Measurements from ENCODE around the gene AP5B1. TPM values are rescaled to one million over a fixed set of nuclear protein-coding genes. Genes with fewer than 3 reads are reported as not detected.
A peak's percentile ranks its signal among the peaks of the same experiment; 100 is the strongest.

Gene AP5B1
- total RNA-seq, 1 experiment from 2014 or later, result 24.2 TPM

DNA sequence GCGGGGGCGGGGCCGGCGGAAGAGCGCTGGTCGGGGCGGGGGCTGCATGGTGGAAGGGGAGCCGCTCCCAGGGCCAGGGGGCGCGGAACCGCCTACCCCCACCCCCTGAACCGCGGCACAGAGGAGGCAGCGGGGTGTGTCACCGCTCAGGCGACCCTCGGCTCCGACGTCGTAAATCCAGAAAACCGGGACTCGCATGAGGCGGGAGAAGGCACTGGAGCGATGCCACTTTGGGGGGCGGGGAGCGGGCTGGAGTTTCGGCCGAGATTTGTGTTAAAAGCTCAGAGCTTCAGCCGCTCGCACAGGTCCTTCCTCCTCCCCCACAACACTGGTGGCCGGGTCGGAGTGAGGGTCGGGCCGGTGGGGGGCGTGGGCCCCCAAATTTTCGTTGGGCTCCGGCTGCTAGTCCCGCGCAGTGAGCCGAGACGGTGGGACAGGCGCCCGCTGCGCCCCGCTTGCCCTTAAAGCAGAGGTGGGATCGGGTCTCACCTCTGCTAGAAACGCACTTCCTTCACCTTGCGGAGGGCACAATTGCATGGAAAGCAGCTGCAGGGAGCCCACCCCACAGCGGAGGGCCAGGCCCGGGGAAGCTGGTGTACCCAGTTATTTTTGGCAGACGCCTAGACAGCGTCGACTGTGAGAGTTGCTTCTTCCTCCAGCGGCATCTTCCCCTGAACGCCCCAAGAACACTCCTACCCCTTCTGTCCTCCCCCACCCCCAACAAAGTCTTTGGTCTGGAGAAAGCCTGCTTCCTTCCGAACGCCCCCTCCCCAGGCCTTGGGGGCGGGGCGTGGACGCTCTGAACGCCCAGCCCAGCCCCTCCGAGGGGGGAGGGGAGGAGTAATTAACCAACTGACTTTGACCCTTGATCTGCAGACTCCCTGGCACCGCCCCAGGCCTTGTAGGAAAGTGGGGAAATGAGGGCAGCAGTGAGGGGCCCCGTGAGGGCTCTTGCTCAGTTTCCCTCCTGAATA is 7.2 kb upstream of the AP5B1 start:
- peak overlapping the region; percentile 99 for H3K4me2 ChIP-seq (ENCODE audit: low read length)
- H3F3A ChIP-seq (ENCODE audit: low read length, unreplicated experiment), result no peaks in the 10 kb centered on the region
- ChIA-PET POLR2A (ENCODE audit: unreplicated experiment) (interaction anchor here (0.6 kb wide), 1 partner anchor 208 kb away, joined by 6 read pairs; no protein-coding TSS in a partner anchor), CTCF (no interaction called here)
- H4K20me1 ChIP-seq (ENCODE audit: low read length), result peaks cover 19% of the 10 kb centered on the region; the same call in 1 of the 2 replicates
- peak overlapping the region; percentile 92 for H3K4me3 ChIP-seq (ENCODE audit: low read length)
- DNase-seq, result no peak
- TF ChIP-seq EZH2 (IDR thresholded peaks at IDR 0.05; ENCODE audit: low read length, unreplicated experiment) (no peak), EZH2phosphoT487 (IDR thresholded peaks at IDR 0.05; ENCODE audit: borderline replicate concordance, low read length) (no peak)
- TF ChIP-seq, protein P1, sequence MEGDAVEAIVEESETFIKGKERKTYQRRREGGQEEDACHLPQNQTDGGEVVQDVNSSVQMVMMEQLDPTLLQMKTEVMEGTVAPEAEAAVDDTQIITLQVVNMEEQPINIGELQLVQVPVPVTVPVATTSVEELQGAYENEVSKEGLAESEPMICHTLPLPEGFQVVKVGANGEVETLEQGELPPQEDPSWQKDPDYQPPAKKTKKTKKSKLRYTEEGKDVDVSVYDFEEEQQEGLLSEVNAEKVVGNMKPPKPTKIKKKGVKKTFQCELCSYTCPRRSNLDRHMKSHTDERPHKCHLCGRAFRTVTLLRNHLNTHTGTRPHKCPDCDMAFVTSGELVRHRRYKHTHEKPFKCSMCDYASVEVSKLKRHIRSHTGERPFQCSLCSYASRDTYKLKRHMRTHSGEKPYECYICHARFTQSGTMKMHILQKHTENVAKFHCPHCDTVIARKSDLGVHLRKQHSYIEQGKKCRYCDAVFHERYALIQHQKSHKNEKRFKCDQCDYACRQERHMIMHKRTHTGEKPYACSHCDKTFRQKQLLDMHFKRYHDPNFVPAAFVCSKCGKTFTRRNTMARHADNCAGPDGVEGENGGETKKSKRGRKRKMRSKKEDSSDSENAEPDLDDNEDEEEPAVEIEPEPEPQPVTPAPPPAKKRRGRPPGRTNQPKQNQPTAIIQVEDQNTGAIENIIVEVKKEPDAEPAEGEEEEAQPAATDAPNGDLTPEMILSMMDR (conservative IDR thresholded peaks at IDR 0.05; ENCODE audit: low read depth, low read length), result no peak
- H3K27me3 ChIP-seq (ENCODE audit: low read length), result no peaks in the 10 kb centered on the region; the same call in 1 of the 2 replicates
- intact Hi-C loops (cut with micrococcal nuclease), result no loop called here
- BruUV-seq (replicated peaks), result no TSS peak
- H3K9ac ChIP-seq (ENCODE audit: low read length), result peak overlapping the region; percentile 23; the same call in 1 of the 2 replicates
- no peak for ATAC-seq
- peaks cover 60% of the 10 kb centered on the region for H3K4me1 ChIP-seq (ENCODE audit: insufficient read depth, low read length)
- peaks cover 39% of the 10 kb centered on the region for H3K79me2 ChIP-seq (ENCODE audit: low read length)
- no peaks in the 10 kb centered on the region for H3K9me3 ChIP-seq (ENCODE audit: low read length)
- H3K36me3 ChIP-seq (ENCODE audit: low read depth, low read length), result no peaks in the 10 kb centered on the region
- H3K9me2 ChIP-seq (replicated peaks; ENCODE audit: low read length), result no peaks in the 10 kb centered on the region
- peak overlapping the region; percentile 56 for H2AFZ ChIP-seq (ENCODE audit: low read length)
- no peak overlapping the region for H3K27ac ChIP-seq (ENCODE audit: low read length)

DNA sequence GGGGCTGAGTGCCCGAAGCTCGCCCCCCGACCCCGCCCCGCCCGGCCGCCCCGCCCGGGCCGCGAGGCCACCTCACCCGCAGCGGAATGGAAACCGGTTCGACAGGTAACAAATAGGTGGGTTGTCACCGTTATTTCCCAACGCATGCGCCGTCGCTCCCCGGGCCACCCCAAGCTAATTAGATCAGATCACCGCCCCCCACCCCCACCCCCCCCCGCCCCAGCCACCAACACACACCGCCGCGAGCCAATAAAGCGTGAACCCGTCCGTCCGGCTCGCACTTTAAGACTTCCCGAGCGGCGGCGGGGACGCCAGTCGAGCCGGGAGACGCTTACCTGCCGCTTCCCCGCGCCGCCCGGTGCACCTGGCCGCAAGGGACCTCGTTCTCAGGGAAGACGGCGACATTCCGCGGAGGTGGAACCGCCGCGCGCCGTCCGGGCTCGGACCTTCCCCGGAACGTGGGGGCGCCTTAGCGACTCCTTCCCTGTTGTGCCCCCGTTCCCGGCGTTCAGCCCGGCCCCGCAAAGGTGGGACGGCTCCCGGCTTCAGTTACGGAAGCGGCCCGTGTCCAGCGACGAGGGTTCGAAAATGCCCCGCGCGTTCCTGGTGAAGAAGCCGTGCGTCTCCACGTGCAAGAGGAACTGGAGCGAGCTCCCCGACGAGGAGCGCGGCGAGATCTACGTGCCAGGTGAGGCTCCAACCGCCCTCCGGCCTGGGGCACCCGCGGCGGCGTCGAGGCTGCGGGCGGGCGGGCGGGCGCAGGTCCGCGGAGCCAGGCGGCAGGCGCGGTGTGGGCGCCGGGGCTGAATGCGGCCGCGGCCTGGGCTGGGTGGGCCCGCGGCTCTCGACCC is 6.2 kb upstream of the AP5B1 start, which contains the start of gene OVOL1:
OVOL1 (plus strand) TSS at position 278 of the 851 bp plus-strand sequence; CDS start at position 589, 311 bp downstream.
- Histone ChIP-seq H3K4me3 (ENCODE audit: low read length) (peak within 1 kb of the TSS; percentile 92), H3K4me2 (ENCODE audit: low read length) (peak within 1 kb of the TSS; percentile 99), H3K27ac (ENCODE audit: low read length) (no peak within 1 kb of the TSS), H3K36me3 (ENCODE audit: low read depth, low read length) (no peaks in the 10 kb centered on the region), H2AFZ (ENCODE audit: low read length) (peak within 1 kb of the TSS; percentile 80), H3K9me3 (ENCODE audit: low read length) (no peaks in the 10 kb centered on the region), H3K9ac (ENCODE audit: low read length) (peak within 1 kb of the TSS; percentile 44), H3K27me3 (ENCODE audit: low read length) (no peaks in the 10 kb centered on the region; the same call in 1 of the 2 replicates), H3K4me1 (ENCODE audit: insufficient read depth, low read length) (peaks cover 51% of the 10 kb centered on the region), H3K79me2 (ENCODE audit: low read length) (peaks cover 39% of the 10 kb centered on the region), H3K9me2 (replicated peaks; ENCODE audit: low read length) (no peaks in the 10 kb centered on the region), H4K20me1 (ENCODE audit: low read length) (peaks cover 19% of the 10 kb centered on the region; the same call in 1 of the 2 replicates), H3F3A (ENCODE audit: low read length, unreplicated experiment) (no peaks in the 10 kb centered on the region)
- DNase-seq, result peak; percentile 93
- ATAC-seq, result peak; percentile 18
- BruUV-seq (replicated peaks), result TSS peak; percentile 48
- POLR2A ChIA-PET (ENCODE audit: unreplicated experiment), result interaction anchor here (0.8 kb wide), 1 partner anchor 172 kb away, joined by 5 read pairs; no protein-coding TSS in a partner anchor
- CTCF ChIA-PET, result interaction anchor here (0.6 kb wide), 1 partner anchor 125 kb away, joined by 3 read pairs; no protein-coding TSS in a partner anchor
- TF ChIP-seq EZH2phosphoT487 (IDR thresholded peaks at IDR 0.05; ENCODE audit: borderline replicate concordance, low read length), result 0 out of 2 replicates have a peak, but pooled peaks have one; percentile 12
- TF ChIP-seq, protein P1 (conservative IDR thresholded peaks at IDR 0.05; ENCODE audit: low read depth, low read length), result no peak
- TF ChIP-seq EZH2 (IDR thresholded peaks at IDR 0.05; ENCODE audit: low read length, unreplicated experiment), result no peak
- intact Hi-C loops (cut with micrococcal nuclease), result no loop called here
